Pancreas (tissue), 10 donors: ENCODE data around the gene MTCL1. TPM values are rescaled to one million over a fixed set of nuclear protein-coding genes. Genes with fewer than 3 reads are reported as not detected.

Experiments used
- ATAC-seq, 4 donors: fragments of 200-7000 bp; cut with Tn5 transposase; one replicate each; pipeline versions ENCODE4 v1.8.0 to v1.9.1; 2020; ENCODE audit warnings: mild to moderate bottlenecking in 4 of 4, moderate library complexity in 4 of 4
- DNase-seq, 6 donors: peaks; one replicate each; pipeline ENCODE4 v3.0.0-alpha.2; 2020
- FAIRE-seq: peaks from 2 replicates; lab custom pipeline; 2012; peaks lifted over from hg19 to GRCh38; lab: Jason Lieb, UNC
- H3K27ac ChIP-seq, 4 donors: fragments of 200-600 bp; sonication (generic); 1 replicate in 3 of 4; 2 replicates in 1 of 4; pipeline versions ENCODE4 v1.5.0 to v1.8.0; 2020
- H3K27me3 ChIP-seq, 4 donors: fragments of 200-600 bp; one replicate each; pipeline ENCODE4 v1.8.0; 2021
- H3K36me3 ChIP-seq, 3 donors: fragments of 200-600 bp; sonication (generic) in 1 of 3; one replicate each; pipeline versions ENCODE4 v1.5.0 to v1.8.0; 2020 to 2021
- H3K4me1 ChIP-seq, 3 donors: fragments of 200-600 bp; one replicate each; pipeline ENCODE4 v1.8.0; 2021
- H3K4me3 ChIP-seq, 4 donors: fragments of 200-600 bp; sonication (generic) in 2 of 4; one replicate each; pipeline versions ENCODE4 v1.5.0 to v1.8.0; 2020 to 2021
- H3K9me3 ChIP-seq, 4 donors: fragments of 200-600 bp; one replicate each; pipeline ENCODE4 v1.8.0; 2021
- CTCF ChIP-seq, 4 donors: fragments of 200-600 bp; sonication (generic) in 3 of 4; IDR thresholded peaks; one replicate each; pipeline versions ENCODE4 v1.5.0 to v1.8.0; 2021; ENCODE audit warnings: antibody characterized with exemption in 4 of 4
- WGBS, 2 donors: extraction: QIAGEN DNeasy Blood & Tissue Kit; methylation state at CpG; one replicate each; pipeline ENCODE4 v1.1.7; 2013; 5-methylcytosine and 5-hydroxymethylcytosine counted together
- intact Hi-C, 3 donors: fragments of 100-400 bp; cut with DNase I; formaldehyde crosslinking; loops; one replicate each; pipeline versions ENCODE4 v1.11.1 to v1.14.2; 2022
- polyA plus RNA-seq, 2 donors: library from polyadenylated mRNA; stranded (reverse); fragments of 200-250 nt; gene quantifications; one replicate each; pipeline ENCODE4 v1.2.3, GENCODE V29; 2013
- total RNA-seq, 6 donors: library from RNA; stranded (reverse); fragmentation: NEBNext Ultra II Directional in 4 of 6; extraction: Animal tissue kit (Norgen Biotek cat#: 25700) in 4 of 6; gene quantifications; one replicate each; pipeline versions ENCODE4 v1.2.1 to v1.2.4, GENCODE V29; 2021 to 2023
- donor health status: healthy with polysubstance abuse.
- donor health status: DM: no; HTN: no; CAD: no; lungs with moderate emphysema.
- donor health status: DM: no; HTN: no; CAD: no.
- donor health status: control.
- donor health status: control.
- donor health status: Bipolar disorder and iron deficiency.
- donor health status: DM: yes; HTN: yes; CAD: no.
- donor health status: DM: no; HTN: no; CAD: no.
- donor health status: DM: no; HTN: no; CAD: no.
- donor health status: DM: yes; HTN: yes; CAD: no.

Gene MTCL1
- total and polyA plus RNA-seq, 8 donors, result 9.2 to 18.4 (median 12.9) TPM

- Histone ChIP-seq H3K27me3 (no peaks in the 10 kb centered on the region), H3K36me3 (no peaks in the 10 kb centered on the region), H3K9me3 (no peaks in the 10 kb centered on the region), H3K27ac (no peak overlapping the region), H3K4me3 (no peak overlapping the region), H3K4me1 (peaks cover 0 to 12% (median 7%) of the 10 kb centered on the region in 3 donors)
- ATAC-seq, result no peak
- TF ChIP-seq CTCF (IDR thresholded peaks at IDR 0.05), result no peak
- WGBS, 2 donors, result 86 to 90% methylated on average over 5 of the region's 5 CpGs
- no peak for FAIRE-seq
- no peak for DNase-seq
- intact Hi-C loops, result no loop called here
Observed at GRCh38 chr18:8734496-8734895, 29.1 kb downstream of the MTCL1 start.

- H3K9me3 ChIP-seq, result no peaks in the 10 kb centered on the region
- no peak for DNase-seq
- H3K27ac ChIP-seq, result no peak overlapping the region
- H3K27me3 ChIP-seq, result no peaks in the 10 kb centered on the region
- peaks cover 0 to 7% (median 0%) of the 10 kb centered on the region in 3 donors for H3K4me1 ChIP-seq
- no peak for FAIRE-seq
- H3K4me3 ChIP-seq, result no peak overlapping the region
- ATAC-seq, result no peak
- 76 to 82% methylated on average over 2 of the region's 2 CpGs for WGBS, 2 donors
- no peaks in the 10 kb centered on the region for H3K36me3 ChIP-seq
- TF ChIP-seq CTCF (IDR thresholded peaks at IDR 0.05), result no peak
- intact Hi-C loops, result no loop called here
Observed at GRCh38 chr18:8735274-8735673, 29.9 kb downstream of the MTCL1 start.

- FAIRE-seq (no peak), ATAC-seq (no peak), DNase-seq (no peak)
- no peak for TF ChIP-seq CTCF (IDR thresholded peaks at IDR 0.05)
- WGBS, 2 donors, result 58 to 75% methylated on average over 1 of the region's 1 CpG
- no peaks in the 10 kb centered on the region for H3K36me3 ChIP-seq
- no peaks in the 10 kb centered on the region for H3K4me1 ChIP-seq
- H3K27ac ChIP-seq, result peak overlapping the region in 1 of 4 donors; percentile 18
- no peaks in the 10 kb centered on the region for H3K27me3 ChIP-seq
- H3K9me3 ChIP-seq, result no peaks in the 10 kb centered on the region
- intact Hi-C loops, result no loop called here
- no peak overlapping the region for H3K4me3 ChIP-seq
Observed at GRCh38 chr18:8741117-8741516, 35.8 kb downstream of the MTCL1 start.

GRCh38 chr18:8741532-8741931, 36.2 kb downstream of the MTCL1 start:
- Histone ChIP-seq H3K4me1 (no peaks in the 10 kb centered on the region), H3K27ac (peak overlapping the region in 1 of 4 donors; percentile 18), H3K36me3 (no peaks in the 10 kb centered on the region), H3K4me3 (no peak overlapping the region), H3K9me3 (no peaks in the 10 kb centered on the region), H3K27me3 (no peaks in the 10 kb centered on the region)
- no peak for TF ChIP-seq CTCF (IDR thresholded peaks at IDR 0.05)
- WGBS, 2 donors, result 73 to 86% methylated on average over 7 of the region's 7 CpGs
- DNase-seq, result no peak
- intact Hi-C loops, result no loop called here
- ATAC-seq, result peak in 2 of 4 donors; percentile 32 to 71
- no peak for FAIRE-seq

GRCh38 chr18:8742387-8743361, 37.3 kb downstream of the MTCL1 start:
- FAIRE-seq (no peak), DNase-seq (no peak), ATAC-seq (no peak)
- Histone ChIP-seq H3K9me3 (no peaks in the 10 kb centered on the region), H3K4me1 (no peaks in the 10 kb centered on the region), H3K4me3 (no peak overlapping the region), H3K27ac (no peak overlapping the region), H3K27me3 (no peaks in the 10 kb centered on the region), H3K36me3 (no peaks in the 10 kb centered on the region)
- no peak for TF ChIP-seq CTCF (IDR thresholded peaks at IDR 0.05)
- intact Hi-C loops, result no loop called here
- 92 to 95% methylated on average over 6 of the region's 6 CpGs for WGBS, 2 donors
